GM18870 (cell line): Measurements from ENCODE around the gene MAP3K9.

ENCODE experiments used
- ATAC-seq: cut with Tn5 transposase; IDR thresholded peaks from one replicate; pipeline ENCODE4 v1.9.1; 2021; ENCODE audit warnings: moderate library complexity; ENCODE audit not compliant: unreplicated experiment

The MAP3K9 gene

GRCh38 chr14:70701610-70702009 lies 107.7 kb downstream of the MAP3K9 start:
- ATAC-seq: no peak

- ATAC-seq: no peak
These were observed 108.2 kb downstream of the MAP3K9 start for GRCh38 chr14:70700955-70701585.

GRCh38 chr14:70699646-70700045 lies 109.7 kb downstream of the MAP3K9 start:
- ATAC-seq: no peak

GRCh38 chr14:70698288-70698687 lies 111.0 kb downstream of the MAP3K9 start:
- no peak for ATAC-seq

GRCh38 chr14:70697701-70698100 lies 111.6 kb downstream of the MAP3K9 start:
- no peak for ATAC-seq

- ATAC-seq: no peak
These were observed 113.3 kb downstream of the MAP3K9 start for GRCh38 chr14:70696026-70696425.

GRCh38 chr14:70692210-70692609 lies 117.1 kb downstream of the MAP3K9 start:
- ATAC-seq: no peak

- ATAC-seq: no peak
These were observed 123.7 kb downstream of the MAP3K9 start for GRCh38 chr14:70685474-70686197.

- ATAC-seq: no peak
These were observed 125.3 kb downstream of the MAP3K9 start for GRCh38 chr14:70683983-70684382.

GRCh38 chr14:70680748-70681147 lies 128.6 kb downstream of the MAP3K9 start:
- no peak for ATAC-seq

GRCh38 chr14:70677341-70677740 lies 132.0 kb downstream of the MAP3K9 start:
- no peak for ATAC-seq
